CD4-positive, alpha-beta memory T cell (primary cell): ENCODE data around the gene ORAI1. TPM values are rescaled to one million over a fixed set of nuclear protein-coding genes. Genes with fewer than 3 reads are reported as not detected.

Experiments
- CTCF ChIA-PET: fragments of 350-600 bp; sonication (Branson Sonifier 250); formaldehyde crosslinking; loops from one replicate; lab custom pipeline; 2021; ENCODE audit warnings: inconsistent platforms; ENCODE audit not compliant: partially characterized antibody; lab: Charles Lee
- POLR2A ChIA-PET: fragments of 350-600 bp; sonication (Branson Sonifier 250); formaldehyde crosslinking; loops from one replicate; lab custom pipeline; 2021; ENCODE audit not compliant: partially characterized antibody; lab: Charles Lee
- DNase-seq, 5 donors: peaks; one replicate each; pipeline versions ENCODE4 v3.0.0 to v3.0.0-alpha.2; 2020 to 2022; ENCODE audit warnings: mixed read lengths in 1 of 5
- H3K27ac ChIP-seq: one replicate; pipeline ENCODE4 v1.7.0; 2013; ENCODE audit warnings: low read depth, low read length
- H3K27me3 ChIP-seq: 2 replicates; pipeline ENCODE4 v1.7.0; 2013; ENCODE audit warnings: mild to moderate bottlenecking, low read length, moderate library complexity; ENCODE audit not compliant: insufficient read depth
- H3K36me3 ChIP-seq: 2 replicates; pipeline ENCODE4 v1.7.0; 2013; ENCODE audit warnings: mild to moderate bottlenecking, low read length, moderate library complexity; ENCODE audit not compliant: insufficient read depth
- H3K4me1 ChIP-seq: 2 replicates; pipeline ENCODE4 v1.7.0; 2013; ENCODE audit warnings: mild to moderate bottlenecking, low read length, moderate library complexity; ENCODE audit not compliant: insufficient read depth
- H3K4me3 ChIP-seq, 2 donors: one replicate each; pipeline ENCODE4 v1.7.0; 2013; ENCODE audit warnings: low read length in 2 of 2, mild to moderate bottlenecking in 1 of 2
- H3K9me3 ChIP-seq, 2 donors: one replicate each; pipeline ENCODE4 v1.7.0; 2013; ENCODE audit warnings: low read length in 2 of 2, control low read depth in 1 of 2; ENCODE audit not compliant: control insufficient read depth in 1 of 2
- H3K27ac Mint-ChIP-seq, 7 donors: one replicate each; pipeline ENCODE4 v1.8.0; 2020 to 2021; ENCODE audit warnings: mixed read lengths in 7 of 7, mild to moderate bottlenecking in 6 of 7, inconsistent platforms in 3 of 7, moderate library complexity in 3 of 7
- H3K27me3 Mint-ChIP-seq, 2 donors: one replicate each; pipeline ENCODE4 v1.8.0; 2020 to 2021; ENCODE audit warnings: mixed read lengths in 2 of 2
- H3K36me3 Mint-ChIP-seq, 2 donors: one replicate each; pipeline ENCODE4 v1.8.0; 2020 to 2021; ENCODE audit warnings: mixed read lengths in 2 of 2, inconsistent platforms in 1 of 2, mild to moderate bottlenecking in 1 of 2
- H3K4me1 Mint-ChIP-seq, 4 donors: one replicate each; pipeline ENCODE4 v1.8.0; 2020 to 2021; ENCODE audit warnings: mixed read lengths in 4 of 4, mild to moderate bottlenecking in 1 of 4
- H3K4me3 Mint-ChIP-seq, 8 donors: one replicate each; pipeline ENCODE4 v1.8.0; 2020 to 2021; ENCODE audit warnings: mixed read lengths in 8 of 8, mild to moderate bottlenecking in 7 of 8, moderate library complexity in 6 of 8, inconsistent platforms in 3 of 8
- H3K9me3 Mint-ChIP-seq, 8 donors: one replicate each; pipeline ENCODE4 v1.8.0; 2020 to 2021; ENCODE audit warnings: mixed read lengths in 8 of 8, mild to moderate bottlenecking in 5 of 8, inconsistent platforms in 3 of 8, moderate library complexity in 1 of 8
- intact Hi-C: fragments of 100-400 bp; cut with micrococcal nuclease; formaldehyde crosslinking; loops from one replicate; pipeline ENCODE4 v1.15.1; 2023
- polyA plus RNA-seq, 2 donors: library from polyadenylated mRNA; unstranded; fragments of 300-500 nt; fragmentation: Illumina TruSeq; gene quantifications; one replicate each; pipeline ENCODE4 v1.2.3, GENCODE V29; 2021
- total RNA-seq, 2 experiments: library from RNA; stranded (reverse); gene quantifications; one replicate each; pipeline ENCODE4 v1.2.3, GENCODE V29; 2021

Gene ORAI1
- total and polyA plus RNA-seq, 4 experiments from 2014 or later, result 48.8 to 235 (median 119) TPM

DNA sequence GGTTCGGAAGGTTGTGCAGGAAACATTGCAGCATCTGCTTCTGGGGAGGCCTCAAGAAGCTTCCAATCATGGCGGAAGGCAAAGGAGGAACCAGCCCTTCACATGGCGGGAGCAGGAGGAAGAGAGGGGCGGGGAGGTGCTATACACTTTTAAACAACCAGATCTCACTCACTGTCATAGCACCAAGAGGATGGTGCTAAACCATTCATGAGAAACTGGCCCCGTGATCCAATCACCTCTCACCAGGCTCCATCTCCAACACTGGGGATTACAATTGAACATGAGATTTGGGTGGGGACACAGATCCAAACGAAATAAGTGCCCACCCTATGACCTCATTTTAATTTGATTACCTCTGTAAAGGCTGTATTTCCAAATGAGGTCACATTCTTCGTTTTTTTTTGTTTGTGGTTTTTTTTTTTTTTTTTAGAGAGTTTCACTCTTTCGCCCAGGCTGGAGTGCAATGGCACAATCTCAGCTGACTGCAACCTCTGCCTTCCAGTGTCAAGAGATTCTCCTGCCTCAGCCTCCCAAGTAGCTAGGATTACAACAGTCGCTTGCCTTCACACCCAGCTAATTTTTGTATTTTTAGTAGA is 11.4 kb upstream of the ORAI1 start:
- H3K4me3 ChIP-seq, result no peak overlapping the region
- peaks cover 4% of the 10 kb centered on the region for H3K4me1 ChIP-seq
- Mint-ChIP-seq H3K4me3 (peak overlapping the region in 3 of 8 donors; percentile 6 to 42 (median 22)), H3K9me3 (no peaks in the 10 kb centered on the region), H3K27ac (peak overlapping the region in 6 of 7 donors; percentile 13 to 74 (median 60)), H3K4me1 (peaks cover 6 to 18% (median 7%) of the 10 kb centered on the region in 4 donors), H3K36me3 (no peaks in the 10 kb centered on the region), H3K27me3 (no peaks in the 10 kb centered on the region)
- DNase-seq, result peak in 2 of 5 donors; percentile 14 to 16
- intact Hi-C loops, result no loop called here
- H3K9me3 ChIP-seq, result no peaks in the 10 kb centered on the region
- no peaks in the 10 kb centered on the region for H3K27me3 ChIP-seq
- ChIA-PET POLR2A (interaction anchor here (0.6 to 1.9 kb wide), 5 partner anchors 24 to 183 kb away, joined by 3 to 6 read pairs (median 3); no protein-coding TSS in a partner anchor), CTCF (interaction anchor here (0.7 to 1.3 kb wide), 4 partner anchors 53 to 164 kb away, joined by 3 to 4 read pairs (median 4); no protein-coding TSS in a partner anchor)
- no peak overlapping the region for H3K27ac ChIP-seq
- no peaks in the 10 kb centered on the region for H3K36me3 ChIP-seq

- no peak overlapping the region for H3K4me3 Mint-ChIP-seq
- H3K4me1 Mint-ChIP-seq, result peaks cover 4 to 14% (median 7%) of the 10 kb centered on the region in 4 donors
- Histone ChIP-seq H3K36me3 (no peaks in the 10 kb centered on the region), H3K27me3 (no peaks in the 10 kb centered on the region), H3K4me1 (peaks cover 4% of the 10 kb centered on the region), H3K9me3 (no peaks in the 10 kb centered on the region), H3K27ac (no peak overlapping the region), H3K4me3 (no peak overlapping the region)
- no peaks in the 10 kb centered on the region for H3K27me3 Mint-ChIP-seq
- no peaks in the 10 kb centered on the region for H3K36me3 Mint-ChIP-seq
- no peak for DNase-seq
- CTCF ChIA-PET, result no interaction called here
- POLR2A ChIA-PET, result interaction anchor here (1.0 to 2.3 kb wide), 2 partner anchors 39 to 68 kb away, joined by 3 to 8 read pairs; no protein-coding TSS in a partner anchor
- H3K27ac Mint-ChIP-seq, result peak overlapping the region in 3 of 7 donors; percentile 42 to 59 (median 46)
- intact Hi-C loops, result no loop called here
- H3K9me3 Mint-ChIP-seq, result no peaks in the 10 kb centered on the region
Measured at GRCh38 chr12:121618659-121619233, 7.6 kb upstream of the ORAI1 start.

GRCh38 chr12:121620333-121620891 is 5.9 kb upstream of the ORAI1 start:
- Mint-ChIP-seq H3K36me3 (no peaks in the 10 kb centered on the region), H3K27me3 (no peaks in the 10 kb centered on the region), H3K4me1 (peaks cover 8 to 13% (median 8%) of the 10 kb centered on the region in 4 donors), H3K9me3 (no peaks in the 10 kb centered on the region), H3K4me3 (no peak overlapping the region), H3K27ac (no peak overlapping the region)
- peaks cover 7% of the 10 kb centered on the region for H3K4me1 ChIP-seq
- intact Hi-C loops, result no loop called here
- H3K36me3 ChIP-seq, result no peaks in the 10 kb centered on the region
- H3K4me3 ChIP-seq, result no peak overlapping the region
- no peaks in the 10 kb centered on the region for H3K27me3 ChIP-seq
- H3K9me3 ChIP-seq, result no peaks in the 10 kb centered on the region
- DNase-seq, result no peak
- POLR2A ChIA-PET, result interaction anchor here (2.3 kb wide), 1 partner anchor 41 kb away, joined by 8 read pairs; no protein-coding TSS in a partner anchor
- no peak overlapping the region for H3K27ac ChIP-seq
- CTCF ChIA-PET, result interaction anchor here (0.8 to 12.3 kb wide), 4 partner anchors 20 to 64 kb away, joined by 3 to 230 read pairs (median 5); no protein-coding TSS in a partner anchor

- H3K36me3 ChIP-seq, result peaks cover 7% of the 10 kb centered on the region
- peaks cover 54% of the 10 kb centered on the region for H3K4me1 ChIP-seq
- intact Hi-C loops, result loop anchor here (1.0 to 5.0 kb wide), 8 partner anchors 10 to 165 kb away; partner anchors contain the start of gene RHOF
- Mint-ChIP-seq H3K27me3 (peaks cover 0 to 2% of the 10 kb centered on the region in 2 donors), H3K4me3 (peak overlapping the region; percentile 96 to 98 (median 98)), H3K4me1 (peaks cover 34 to 67% (median 45%) of the 10 kb centered on the region in 4 donors), H3K36me3 (peaks cover 8 to 38% of the 10 kb centered on the region in 2 donors), H3K27ac (peak overlapping the region; percentile 96 to 100 (median 97)), H3K9me3 (no peaks in the 10 kb centered on the region)
- ChIA-PET CTCF (interaction anchor here (0.6 to 12.3 kb wide), 23 partner anchors 9 to 166 kb away, joined by 3 to 230 read pairs (median 9); partner anchors contain the start of gene MORN3), POLR2A (interaction anchor here (0.6 to 9.6 kb wide), 45 partner anchors 9 to 1335 kb away, joined by 3 to 305 read pairs (median 6); partner anchors contain the start of genes ANAPC5, KDM2B, MORN3 and RHOF)
- peak overlapping the region; percentile 97 for H3K27ac ChIP-seq
- peak; percentile 78 to 97 (median 83) for DNase-seq
- no peaks in the 10 kb centered on the region for H3K27me3 ChIP-seq
- H3K4me3 ChIP-seq, result peak overlapping the region; percentile 88 to 96
- no peaks in the 10 kb centered on the region for H3K9me3 ChIP-seq
Measured at GRCh38 chr12:121626853-121627640, 717 bp downstream of the ORAI1 start.

- no peaks in the 10 kb centered on the region for H3K9me3 Mint-ChIP-seq
- H3K4me1 Mint-ChIP-seq, result peaks cover 43 to 77% (median 54%) of the 10 kb centered on the region in 4 donors
- H3K36me3 ChIP-seq, result peaks cover 7% of the 10 kb centered on the region
- peaks cover 64% of the 10 kb centered on the region for H3K4me1 ChIP-seq
- peak overlapping the region; percentile 97 for H3K27ac ChIP-seq
- intact Hi-C loops, result loop anchor here (5.0 kb wide), 1 partner anchor 164 kb away; the partner anchor contains the start of gene RHOF
- H3K4me3 Mint-ChIP-seq, result peak overlapping the region; percentile 96 to 98 (median 98)
- peaks cover 10 to 46% of the 10 kb centered on the region in 2 donors for H3K36me3 Mint-ChIP-seq
- peak overlapping the region; percentile 96 to 100 (median 97) for H3K27ac Mint-ChIP-seq
- H3K9me3 ChIP-seq, result no peaks in the 10 kb centered on the region
- ChIA-PET CTCF (interaction anchor here (0.8 to 12.3 kb wide), 14 partner anchors 8 to 134 kb away, joined by 3 to 230 read pairs (median 22); partner anchors contain the start of gene MORN3), POLR2A (interaction anchor here (0.6 to 9.6 kb wide), 25 partner anchors 9 to 227 kb away, joined by 3 to 305 read pairs (median 11); partner anchors contain the start of genes KDM2B, MORN3, RHOF and RNF34)
- H3K4me3 ChIP-seq, result peak overlapping the region; percentile 88 to 96
- DNase-seq, result peak in 2 of 5 donors; percentile 22 to 50
- peaks cover 0 to 2% of the 10 kb centered on the region in 2 donors for H3K27me3 Mint-ChIP-seq
- H3K27me3 ChIP-seq, result no peaks in the 10 kb centered on the region
Measured at GRCh38 chr12:121628037-121628436, 1.7 kb downstream of the ORAI1 start.

DNA sequence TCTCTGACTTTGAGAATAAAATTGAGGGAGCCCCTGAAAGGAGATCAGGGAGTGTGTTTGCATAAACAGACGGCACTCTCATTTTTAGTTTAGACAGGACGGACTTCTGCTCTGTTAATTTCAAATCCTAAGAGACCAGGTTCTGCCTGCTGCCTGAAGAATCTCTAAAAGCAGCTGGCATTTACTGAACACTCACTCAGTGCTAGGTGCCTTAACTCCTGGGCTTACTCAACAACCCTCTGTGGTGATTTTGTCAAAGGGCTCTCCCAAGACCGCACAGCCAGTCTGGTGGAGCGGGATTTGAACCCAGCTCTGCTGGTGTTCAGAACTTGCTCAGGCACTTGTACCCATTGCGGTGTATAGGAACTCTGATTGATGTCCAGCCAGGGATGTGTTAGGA is 2.2 kb downstream of the ORAI1 start:
- POLR2A ChIA-PET, result interaction anchor here (0.6 to 9.6 kb wide), 13 partner anchors 8 to 166 kb away, joined by 3 to 305 read pairs (median 15); partner anchors contain the start of genes KDM2B, MORN3 and RHOF
- peak overlapping the region; percentile 97 for H3K27ac ChIP-seq
- Mint-ChIP-seq H3K4me3 (peak overlapping the region; percentile 96 to 98 (median 98)), H3K36me3 (peaks cover 10 to 49% of the 10 kb centered on the region in 2 donors), H3K9me3 (no peaks in the 10 kb centered on the region), H3K27me3 (peaks cover 0 to 2% of the 10 kb centered on the region in 2 donors), H3K27ac (peak overlapping the region; percentile 96 to 100 (median 97)), H3K4me1 (peaks cover 45 to 81% (median 58%) of the 10 kb centered on the region in 4 donors)
- peak in 1 of 5 donors; percentile 10 for DNase-seq
- H3K27me3 ChIP-seq, result no peaks in the 10 kb centered on the region
- peaks cover 7% of the 10 kb centered on the region for H3K36me3 ChIP-seq
- H3K4me3 ChIP-seq, result peak overlapping the region; percentile 88 to 96
- peaks cover 68% of the 10 kb centered on the region for H3K4me1 ChIP-seq
- CTCF ChIA-PET, result interaction anchor here (0.6 to 12.3 kb wide), 12 partner anchors 8 to 128 kb away, joined by 3 to 230 read pairs (median 27); partner anchors contain the start of gene MORN3
- intact Hi-C loops, result loop anchor here (5.0 kb wide), 1 partner anchor 164 kb away; the partner anchor contains the start of gene RHOF
- no peaks in the 10 kb centered on the region for H3K9me3 ChIP-seq
